ENCODE data around the gene RRP36. TPM values are rescaled to one million over a fixed set of nuclear protein-coding genes. Genes with fewer than 3 reads are reported as not detected.

RRP36 gene
- total and polyA plus RNA-seq, 4 donors, result 30.5 to 49.9 (median 37.7) TPM

DNA sequence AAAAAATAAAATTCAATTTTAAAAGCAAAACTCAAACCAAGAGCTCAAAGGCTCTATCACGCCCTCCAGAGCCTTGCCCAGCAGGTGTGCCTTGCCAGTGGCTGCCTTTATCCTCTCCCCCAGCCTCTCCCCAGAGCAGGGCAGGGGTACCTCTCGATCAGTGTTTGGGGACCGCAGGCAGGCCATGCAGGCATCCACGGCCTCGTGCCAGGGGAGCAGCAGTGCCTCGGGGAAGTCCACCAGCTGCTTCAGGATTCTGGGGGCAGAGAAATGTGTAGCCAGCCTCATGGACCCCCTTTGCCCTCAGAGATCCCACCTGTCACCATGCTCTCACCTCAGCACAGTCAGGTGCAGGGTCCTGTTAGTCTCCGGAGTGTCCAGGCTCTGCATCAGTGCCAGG, 26.6 kb downstream of the RRP36 start:
- Histone ChIP-seq H3K27me3 (ENCODE audit: control insufficient read depth in 3 of 3, insufficient read depth in 3 of 3, low read length in 2 of 3) (no peaks in the 10 kb centered on the region), H3K4me1 (ENCODE audit: control insufficient read depth in 5 of 5, insufficient read depth in 5 of 5, low read length in 5 of 5) (peaks cover 0 to 24% (median 3%) of the 10 kb centered on the region in 5 donors), H3K4me3 (no peak overlapping the region), H3K9me3 (ENCODE audit: control insufficient read depth in 4 of 4, insufficient read depth in 3 of 4, low read length in 3 of 4) (no peaks in the 10 kb centered on the region), H3K27ac (ENCODE audit: low read depth in 1 of 2, low read length in 1 of 2) (no peak overlapping the region), H3K36me3 (ENCODE audit: control insufficient read depth in 4 of 4, insufficient read depth in 4 of 4, low read length in 4 of 4) (peaks cover 0 to 59% (median 45%) of the 10 kb centered on the region in 4 donors), H3K9ac (ENCODE audit: insufficient read depth in 1 of 2, low read length in 2 of 2) (no peak overlapping the region)
- WGBS, 2 donors, result 92 to 95% methylated on average over 7 of the region's 7 CpGs
- ATAC-seq (ENCODE audit: insufficient read depth, low FRiP score), result no peak
- no peak for DNase-seq
- TF ChIP-seq, protein P1, sequence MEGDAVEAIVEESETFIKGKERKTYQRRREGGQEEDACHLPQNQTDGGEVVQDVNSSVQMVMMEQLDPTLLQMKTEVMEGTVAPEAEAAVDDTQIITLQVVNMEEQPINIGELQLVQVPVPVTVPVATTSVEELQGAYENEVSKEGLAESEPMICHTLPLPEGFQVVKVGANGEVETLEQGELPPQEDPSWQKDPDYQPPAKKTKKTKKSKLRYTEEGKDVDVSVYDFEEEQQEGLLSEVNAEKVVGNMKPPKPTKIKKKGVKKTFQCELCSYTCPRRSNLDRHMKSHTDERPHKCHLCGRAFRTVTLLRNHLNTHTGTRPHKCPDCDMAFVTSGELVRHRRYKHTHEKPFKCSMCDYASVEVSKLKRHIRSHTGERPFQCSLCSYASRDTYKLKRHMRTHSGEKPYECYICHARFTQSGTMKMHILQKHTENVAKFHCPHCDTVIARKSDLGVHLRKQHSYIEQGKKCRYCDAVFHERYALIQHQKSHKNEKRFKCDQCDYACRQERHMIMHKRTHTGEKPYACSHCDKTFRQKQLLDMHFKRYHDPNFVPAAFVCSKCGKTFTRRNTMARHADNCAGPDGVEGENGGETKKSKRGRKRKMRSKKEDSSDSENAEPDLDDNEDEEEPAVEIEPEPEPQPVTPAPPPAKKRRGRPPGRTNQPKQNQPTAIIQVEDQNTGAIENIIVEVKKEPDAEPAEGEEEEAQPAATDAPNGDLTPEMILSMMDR (IDR thresholded peaks at IDR 0.05; ENCODE audit: control extremely low read depth, extremely low read depth), result no peak

DNA sequence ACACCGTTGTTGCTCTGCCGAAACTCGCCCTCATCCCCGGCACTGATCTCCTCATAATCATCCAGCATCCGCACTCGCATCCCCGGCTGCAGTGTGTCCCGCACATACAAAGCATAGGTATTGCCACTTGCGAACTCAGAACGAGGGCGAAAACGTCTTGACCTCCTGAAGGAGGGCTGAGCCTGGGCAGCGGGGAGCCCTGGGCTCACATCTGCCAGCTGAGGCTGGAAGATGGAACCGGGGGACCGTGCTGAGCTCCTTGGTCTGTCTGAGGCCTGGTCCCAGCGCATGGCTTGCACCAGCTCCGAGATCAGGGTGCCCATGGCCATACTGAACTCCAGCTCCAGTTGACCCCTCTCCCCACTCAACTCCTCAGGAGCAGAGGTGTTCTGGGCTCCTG, 29.6 kb downstream of the RRP36 start:
- peaks cover 0 to 45% (median 40%) of the 10 kb centered on the region in 4 donors for H3K36me3 ChIP-seq (ENCODE audit: control insufficient read depth in 4 of 4, insufficient read depth in 4 of 4, low read length in 4 of 4)
- H3K4me3 ChIP-seq, result no peak overlapping the region
- H3K27me3 ChIP-seq (ENCODE audit: control insufficient read depth in 3 of 3, insufficient read depth in 3 of 3, low read length in 2 of 3), result no peaks in the 10 kb centered on the region
- peaks cover 0 to 31% (median 7%) of the 10 kb centered on the region in 5 donors for H3K4me1 ChIP-seq (ENCODE audit: control insufficient read depth in 5 of 5, insufficient read depth in 5 of 5, low read length in 5 of 5)
- 93 to 97% methylated on average over 17 of the region's 17 CpGs for WGBS, 2 donors
- no peaks in the 10 kb centered on the region for H3K9me3 ChIP-seq (ENCODE audit: control insufficient read depth in 4 of 4, insufficient read depth in 3 of 4, low read length in 3 of 4)
- no peak for DNase-seq
- no peak overlapping the region for H3K27ac ChIP-seq (ENCODE audit: low read depth in 1 of 2, low read length in 1 of 2)
- peak overlapping the region in 1 of 2 donors; percentile 11 for H3K9ac ChIP-seq (ENCODE audit: insufficient read depth in 1 of 2, low read length in 2 of 2)
- ATAC-seq (ENCODE audit: insufficient read depth, low FRiP score), result no peak
- TF ChIP-seq, protein P1 (IDR thresholded peaks at IDR 0.05; ENCODE audit: control extremely low read depth, extremely low read depth), result no peak

DNA sequence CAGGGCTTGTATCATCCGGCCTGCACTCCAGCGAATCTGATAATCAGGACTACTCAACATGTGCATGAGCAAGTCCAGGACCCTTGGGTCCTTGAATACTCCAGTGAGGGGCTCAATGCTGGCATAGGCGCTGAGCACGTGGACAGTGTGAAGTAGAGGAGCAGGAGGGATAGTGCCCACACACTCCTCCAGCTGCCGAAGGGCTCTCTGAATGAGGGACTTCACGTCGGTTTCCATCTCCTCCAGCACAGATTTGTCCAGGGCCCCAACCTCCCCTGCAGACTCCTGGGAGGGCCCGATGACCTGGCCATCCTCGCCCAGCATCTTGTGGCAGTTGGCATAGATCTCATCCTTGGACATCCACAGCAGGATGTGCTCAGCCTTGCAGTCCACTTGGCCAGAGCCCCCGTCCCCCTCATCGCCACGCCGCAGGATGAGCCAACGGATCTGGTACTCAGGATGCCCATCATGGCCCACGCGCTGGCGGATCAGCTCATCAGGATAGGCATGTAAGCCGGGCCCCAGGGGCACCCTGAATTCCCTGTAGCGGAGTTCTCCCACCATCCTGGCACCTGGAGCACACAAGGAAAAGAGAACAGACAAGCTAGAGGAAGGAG, 30.9 kb downstream of the RRP36 start:
- WGBS, 2 donors, result 85 to 90% methylated on average over 19 of the region's 19 CpGs
- no peak overlapping the region for H3K4me3 ChIP-seq
- DNase-seq (no peak), ATAC-seq (ENCODE audit: insufficient read depth, low FRiP score) (no peak)
- H3K4me1 ChIP-seq (ENCODE audit: control insufficient read depth in 5 of 5, insufficient read depth in 5 of 5, low read length in 5 of 5), result peaks cover 0 to 31% (median 7%) of the 10 kb centered on the region in 5 donors
- no peaks in the 10 kb centered on the region for H3K9me3 ChIP-seq (ENCODE audit: control insufficient read depth in 4 of 4, insufficient read depth in 3 of 4, low read length in 3 of 4)
- peak overlapping the region in 1 of 2 donors; percentile 43 for H3K27ac ChIP-seq (ENCODE audit: low read depth in 1 of 2, low read length in 1 of 2)
- H3K9ac ChIP-seq (ENCODE audit: insufficient read depth in 1 of 2, low read length in 2 of 2), result peak overlapping the region; percentile 66 to 87
- TF ChIP-seq, protein P1 (IDR thresholded peaks at IDR 0.05; ENCODE audit: control extremely low read depth, extremely low read depth), result no peak
- H3K36me3 ChIP-seq (ENCODE audit: control insufficient read depth in 4 of 4, insufficient read depth in 4 of 4, low read length in 4 of 4), result peaks cover 0 to 39% (median 27%) of the 10 kb centered on the region in 4 donors
- H3K27me3 ChIP-seq (ENCODE audit: control insufficient read depth in 3 of 3, insufficient read depth in 3 of 3, low read length in 2 of 3), result no peaks in the 10 kb centered on the region
